Measurements from ENCODE around the gene BCAS1.

GRCh38 chr20:53901064-53901463, 169.3 kb downstream of the BCAS1 start:
- no peak for TF ChIP-seq CTCF (conservative IDR thresholded peaks at IDR 0.05)
- no peak for TF ChIP-seq ZFX (IDR thresholded peaks at IDR 0.05)

Measured in C4-2B (cell line).